ENCODE data around the gene PKDCC.

DNA sequence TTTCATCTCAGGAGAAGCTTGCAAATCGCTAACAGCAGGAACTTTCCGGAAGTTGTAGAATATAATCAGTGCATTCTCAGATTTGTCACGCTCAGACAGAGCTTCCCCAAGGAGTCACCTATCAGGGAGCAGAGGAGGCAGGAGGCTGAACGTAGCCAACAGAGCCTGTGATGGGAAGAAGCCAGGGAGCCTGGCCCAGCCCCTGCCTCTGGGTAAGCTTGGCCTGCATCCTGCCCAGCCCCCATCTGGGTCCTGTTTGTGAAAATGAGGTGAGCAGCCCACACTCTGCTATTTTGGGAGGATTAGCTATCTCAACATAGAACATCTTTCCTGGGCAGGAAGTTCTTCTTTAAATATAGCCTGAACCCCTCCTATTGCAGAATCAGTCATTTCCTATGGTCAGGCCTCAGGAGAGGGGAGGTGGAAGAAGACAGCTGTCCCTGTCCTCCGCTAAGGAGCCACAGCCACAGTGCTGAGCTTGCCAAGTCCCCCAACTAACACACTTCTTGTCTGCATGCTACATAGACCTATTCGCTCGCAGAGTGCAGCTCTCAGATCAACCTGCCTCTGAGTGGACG, 19.2 kb upstream of the PKDCC start:
- TF ChIP-seq, protein P1, sequence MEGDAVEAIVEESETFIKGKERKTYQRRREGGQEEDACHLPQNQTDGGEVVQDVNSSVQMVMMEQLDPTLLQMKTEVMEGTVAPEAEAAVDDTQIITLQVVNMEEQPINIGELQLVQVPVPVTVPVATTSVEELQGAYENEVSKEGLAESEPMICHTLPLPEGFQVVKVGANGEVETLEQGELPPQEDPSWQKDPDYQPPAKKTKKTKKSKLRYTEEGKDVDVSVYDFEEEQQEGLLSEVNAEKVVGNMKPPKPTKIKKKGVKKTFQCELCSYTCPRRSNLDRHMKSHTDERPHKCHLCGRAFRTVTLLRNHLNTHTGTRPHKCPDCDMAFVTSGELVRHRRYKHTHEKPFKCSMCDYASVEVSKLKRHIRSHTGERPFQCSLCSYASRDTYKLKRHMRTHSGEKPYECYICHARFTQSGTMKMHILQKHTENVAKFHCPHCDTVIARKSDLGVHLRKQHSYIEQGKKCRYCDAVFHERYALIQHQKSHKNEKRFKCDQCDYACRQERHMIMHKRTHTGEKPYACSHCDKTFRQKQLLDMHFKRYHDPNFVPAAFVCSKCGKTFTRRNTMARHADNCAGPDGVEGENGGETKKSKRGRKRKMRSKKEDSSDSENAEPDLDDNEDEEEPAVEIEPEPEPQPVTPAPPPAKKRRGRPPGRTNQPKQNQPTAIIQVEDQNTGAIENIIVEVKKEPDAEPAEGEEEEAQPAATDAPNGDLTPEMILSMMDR (IDR thresholded peaks at IDR 0.05): no peak
- TF ChIP-seq POLR2A (IDR thresholded peaks at IDR 0.05) (no peak), EP300 (IDR thresholded peaks at IDR 0.05) (no peak)

Measured in suprapubic skin (tissue), 3 donors.